Peyer's patch (tissue), 4 donors: ENCODE measurements around the gene B3GALT2. TPM values are rescaled to one million over a fixed set of nuclear protein-coding genes. Genes with fewer than 3 reads are reported as not detected.

ENCODE experiments used
- DNase-seq, 3 donors: peaks; one replicate each; pipeline ENCODE4 v3.0.0-alpha.2; 2017 to 2019
- H3K27ac ChIP-seq, 4 donors: fragments of 200-600 bp; sonication (generic); one replicate each; pipeline ENCODE4 v1.5.1; 2016 to 2019
- H3K27me3 ChIP-seq, 2 donors: fragments of 200-600 bp; sonication (generic); one replicate each; pipeline ENCODE4 v1.5.1; 2019
- H3K36me3 ChIP-seq, 3 donors: fragments of 200-600 bp; sonication (generic); one replicate each; pipeline ENCODE4 v1.5.1; 2016 to 2019
- H3K4me1 ChIP-seq, 4 donors: fragments of 200-600 bp; sonication (generic); one replicate each; pipeline ENCODE4 v1.5.1; 2016 to 2019
- H3K4me3 ChIP-seq, 4 donors: fragments of 200-600 bp; sonication (generic); 1 replicate in 3 of 4; 2 replicates in 1 of 4; pipeline ENCODE4 v1.5.1; 2016 to 2019; ENCODE audit warnings: mild to moderate bottlenecking in 1 of 4
- H3K9me3 ChIP-seq, 4 donors: fragments of 200-600 bp; sonication (generic); one replicate each; pipeline ENCODE4 v1.5.1; 2016 to 2019; ENCODE audit warnings: mild to moderate bottlenecking in 1 of 4
- POLR2A ChIP-seq, 2 donors: fragments of 450-650 bp; IDR thresholded peaks; one replicate each; pipeline ENCODE4 v1.5.1; 2017; ENCODE audit warnings: antibody characterized with exemption in 2 of 2, mild to moderate bottlenecking in 2 of 2, moderate library complexity in 2 of 2
- total RNA-seq, 4 donors: library from RNA; depleted of rRNA; stranded (reverse); fragments of >200 nt; gene quantifications; one replicate each; pipeline ENCODE4 v1.1.0, GENCODE V29; 2016
- TF ChIP-seq, protein P1 (sequence below), 6 experiments: fragments of 450-650 bp in 4 of 6; fragments of 200-600 bp in 2 of 6; sonication (generic) in 1 of 6; IDR thresholded peaks; one replicate each; pipeline ENCODE4 v1.5.1; 2017 to 2019; ENCODE audit warnings: antibody characterized with exemption in 6 of 6, mild to moderate bottlenecking in 3 of 6, moderate library complexity in 1 of 6

Gene B3GALT2
- total RNA-seq, 4 donors from 2014 or later = 1.3 to 3.3 (median 2.6) TPM

DNA sequence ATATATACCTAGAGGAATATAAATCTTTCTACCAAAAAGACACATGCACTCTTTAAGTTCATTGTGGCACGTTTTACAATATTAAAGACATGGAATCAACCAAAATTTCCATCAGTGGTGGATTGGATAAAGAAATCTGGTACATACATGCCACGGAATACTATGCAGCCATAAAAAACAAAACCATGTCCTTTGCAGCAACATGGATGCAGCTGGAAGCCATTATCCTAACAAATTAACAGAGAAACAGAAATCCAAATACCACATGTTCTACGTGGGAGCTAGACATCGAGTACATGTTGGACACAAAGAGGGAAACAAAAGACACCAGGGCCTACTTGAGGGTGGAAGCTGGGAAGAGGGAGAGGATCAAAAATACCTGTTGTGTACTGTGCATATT lies 33.0 kb upstream of the B3GALT2 start:
- peaks cover 0 to 7% (median 0%) of the 10 kb centered on the region in 3 donors for H3K36me3 ChIP-seq
- DNase-seq = no peak
- H3K27me3 ChIP-seq = no peaks in the 10 kb centered on the region
- H3K27ac ChIP-seq = no peak overlapping the region
- no peaks in the 10 kb centered on the region for H3K9me3 ChIP-seq
- H3K4me3 ChIP-seq = no peak overlapping the region
- no peaks in the 10 kb centered on the region for H3K4me1 ChIP-seq
- TF ChIP-seq, protein P1, sequence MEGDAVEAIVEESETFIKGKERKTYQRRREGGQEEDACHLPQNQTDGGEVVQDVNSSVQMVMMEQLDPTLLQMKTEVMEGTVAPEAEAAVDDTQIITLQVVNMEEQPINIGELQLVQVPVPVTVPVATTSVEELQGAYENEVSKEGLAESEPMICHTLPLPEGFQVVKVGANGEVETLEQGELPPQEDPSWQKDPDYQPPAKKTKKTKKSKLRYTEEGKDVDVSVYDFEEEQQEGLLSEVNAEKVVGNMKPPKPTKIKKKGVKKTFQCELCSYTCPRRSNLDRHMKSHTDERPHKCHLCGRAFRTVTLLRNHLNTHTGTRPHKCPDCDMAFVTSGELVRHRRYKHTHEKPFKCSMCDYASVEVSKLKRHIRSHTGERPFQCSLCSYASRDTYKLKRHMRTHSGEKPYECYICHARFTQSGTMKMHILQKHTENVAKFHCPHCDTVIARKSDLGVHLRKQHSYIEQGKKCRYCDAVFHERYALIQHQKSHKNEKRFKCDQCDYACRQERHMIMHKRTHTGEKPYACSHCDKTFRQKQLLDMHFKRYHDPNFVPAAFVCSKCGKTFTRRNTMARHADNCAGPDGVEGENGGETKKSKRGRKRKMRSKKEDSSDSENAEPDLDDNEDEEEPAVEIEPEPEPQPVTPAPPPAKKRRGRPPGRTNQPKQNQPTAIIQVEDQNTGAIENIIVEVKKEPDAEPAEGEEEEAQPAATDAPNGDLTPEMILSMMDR (IDR thresholded peaks at IDR 0.05) = no peak
- no peak for TF ChIP-seq POLR2A (IDR thresholded peaks at IDR 0.05)

DNA sequence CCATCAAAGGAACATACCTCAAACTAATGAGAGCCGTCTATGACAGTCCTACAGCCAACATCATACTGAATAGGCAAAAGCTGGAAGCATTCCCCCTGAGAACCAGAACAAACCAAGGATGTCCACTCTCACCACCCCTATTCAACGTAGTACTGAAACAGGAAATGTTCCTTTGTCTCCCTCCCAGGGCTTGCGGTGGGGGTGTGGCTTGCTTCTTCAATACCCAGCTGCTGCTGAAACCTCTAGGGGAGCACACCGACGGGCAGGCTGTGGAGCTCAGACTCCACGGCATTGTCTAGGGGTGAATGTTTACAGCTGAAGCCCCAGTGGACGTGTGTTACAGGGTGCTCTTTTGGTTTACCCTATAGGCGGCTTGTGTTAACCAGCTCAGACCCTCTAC lies 30.5 kb upstream of the B3GALT2 start:
- Histone ChIP-seq H3K9me3 (no peaks in the 10 kb centered on the region), H3K4me3 (no peak overlapping the region), H3K27ac (no peak overlapping the region), H3K36me3 (peaks cover 0 to 18% (median 0%) of the 10 kb centered on the region in 3 donors), H3K27me3 (no peaks in the 10 kb centered on the region), H3K4me1 (no peaks in the 10 kb centered on the region)
- no peak for DNase-seq
- TF ChIP-seq POLR2A (IDR thresholded peaks at IDR 0.05) = no peak
- TF ChIP-seq, protein P1 (IDR thresholded peaks at IDR 0.05) = no peak

DNA sequence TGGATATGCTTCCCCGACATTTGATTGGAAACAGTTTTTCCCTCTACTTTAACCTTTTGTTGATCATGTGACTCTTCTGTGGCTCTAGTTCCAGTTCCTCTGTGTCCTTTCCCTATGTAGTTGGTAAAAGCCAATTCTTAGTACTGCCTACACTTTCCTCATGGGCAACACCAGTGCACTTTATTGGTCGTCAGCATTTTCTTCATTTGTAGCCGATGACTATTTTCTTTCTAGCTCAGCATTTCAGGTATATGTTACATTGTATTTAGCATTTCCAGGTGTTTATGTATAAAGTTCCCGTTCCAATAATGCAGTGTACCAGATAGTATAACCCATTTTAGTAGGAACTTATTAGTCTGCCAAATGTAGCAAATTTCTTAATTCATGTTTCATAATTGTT lies 27.6 kb upstream of the B3GALT2 start:
- H3K36me3 ChIP-seq = peaks cover 0 to 18% (median 0%) of the 10 kb centered on the region in 3 donors
- TF ChIP-seq, protein P1 (IDR thresholded peaks at IDR 0.05) = no peak
- no peak for TF ChIP-seq POLR2A (IDR thresholded peaks at IDR 0.05)

DNA sequence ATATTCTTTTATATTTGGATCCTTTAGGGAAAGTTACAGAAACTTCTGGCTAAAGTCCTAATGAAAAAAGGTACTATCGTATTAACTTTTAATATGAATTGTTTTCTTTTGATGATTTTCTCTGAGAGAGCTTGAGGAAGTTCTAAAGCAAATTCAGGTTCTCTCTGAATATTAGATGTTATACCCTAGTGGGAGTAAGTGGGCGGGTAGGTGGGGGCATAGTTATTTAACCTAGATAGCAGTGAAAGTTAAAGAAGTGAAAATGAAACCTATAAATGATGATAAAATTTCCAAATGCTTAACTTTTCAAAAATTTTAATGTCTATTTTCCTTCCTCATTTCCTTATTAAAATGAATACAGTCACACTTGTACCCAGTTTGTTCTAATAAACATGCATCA lies 26.2 kb upstream of the B3GALT2 start:
- H3K27ac ChIP-seq = no peak overlapping the region
- H3K9me3 ChIP-seq = no peaks in the 10 kb centered on the region
- H3K27me3 ChIP-seq = no peaks in the 10 kb centered on the region
- no peak for DNase-seq
- TF ChIP-seq POLR2A (IDR thresholded peaks at IDR 0.05) = no peak
- TF ChIP-seq, protein P1 (IDR thresholded peaks at IDR 0.05) = no peak
- no peak overlapping the region for H3K4me3 ChIP-seq
- H3K36me3 ChIP-seq = peaks cover 0 to 19% (median 0%) of the 10 kb centered on the region in 3 donors
- peaks cover 0 to 10% (median 0%) of the 10 kb centered on the region in 4 donors for H3K4me1 ChIP-seq

More for the DNA sequence above, 27.6 kb upstream of the B3GALT2 start:
- Histone ChIP-seq H3K27ac (no peak overlapping the region), H3K9me3 (no peaks in the 10 kb centered on the region), H3K27me3 (no peaks in the 10 kb centered on the region), H3K4me3 (no peak overlapping the region), H3K4me1 (peaks cover 0 to 10% (median 0%) of the 10 kb centered on the region in 4 donors)
- DNase-seq = no peak

DNA sequence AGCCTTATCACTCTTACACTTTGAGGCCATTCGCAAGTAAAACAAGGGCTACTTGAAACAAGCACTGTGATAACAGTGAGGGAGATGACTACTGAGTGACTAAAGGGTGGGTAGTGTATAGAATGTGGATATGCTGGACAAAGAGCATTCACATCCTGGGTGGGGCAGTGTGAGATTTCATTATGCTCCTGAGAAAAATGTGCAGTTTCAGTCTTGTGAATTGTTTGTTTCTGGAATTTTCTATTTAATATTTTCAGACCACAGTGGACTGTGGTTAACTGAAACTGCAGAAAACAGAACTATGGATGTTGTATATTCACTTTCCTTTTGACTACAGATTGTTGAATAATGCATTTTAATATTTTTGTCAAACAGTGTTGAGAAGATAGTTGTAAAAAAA lies 25.1 kb upstream of the B3GALT2 start:
- H3K4me1 ChIP-seq = peaks cover 0 to 10% (median 0%) of the 10 kb centered on the region in 4 donors
- H3K27ac ChIP-seq = no peak overlapping the region
- TF ChIP-seq, protein P1 (IDR thresholded peaks at IDR 0.05) = no peak
- no peak for TF ChIP-seq POLR2A (IDR thresholded peaks at IDR 0.05)

DNA sequence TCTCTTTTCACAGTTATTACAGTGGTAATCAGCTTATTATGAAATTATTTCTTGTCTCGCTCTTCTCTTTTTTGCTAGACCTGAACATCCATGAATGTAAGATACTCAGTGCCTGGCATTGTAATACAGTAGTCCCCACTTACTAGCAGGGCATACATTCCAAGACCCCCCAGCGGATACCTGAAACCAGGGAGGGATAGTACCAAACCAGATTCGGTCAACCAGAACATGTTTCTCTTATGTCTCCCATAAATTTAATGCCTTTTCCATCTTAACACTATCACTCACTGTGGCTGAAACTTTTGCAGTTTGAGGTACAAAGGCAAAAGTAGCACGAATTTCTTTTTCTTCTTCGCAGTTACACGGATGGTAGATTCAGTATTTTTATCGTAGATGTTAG lies 24.6 kb upstream of the B3GALT2 start:
- peaks cover 0 to 28% (median 0%) of the 10 kb centered on the region in 3 donors for H3K36me3 ChIP-seq
- peaks cover 0 to 10% (median 0%) of the 10 kb centered on the region in 4 donors for H3K4me1 ChIP-seq
- no peak for DNase-seq
- no peaks in the 10 kb centered on the region for H3K27me3 ChIP-seq
- H3K27ac ChIP-seq = no peak overlapping the region
- no peak overlapping the region for H3K4me3 ChIP-seq
- TF ChIP-seq, protein P1 (IDR thresholded peaks at IDR 0.05) = no peak
- TF ChIP-seq POLR2A (IDR thresholded peaks at IDR 0.05) = no peak
- peaks cover 0 to 6% (median 0%) of the 10 kb centered on the region in 4 donors for H3K9me3 ChIP-seq

More for the DNA sequence above, 25.1 kb upstream of the B3GALT2 start:
- Histone ChIP-seq H3K36me3 (peaks cover 0 to 23% (median 0%) of the 10 kb centered on the region in 3 donors), H3K27me3 (no peaks in the 10 kb centered on the region), H3K4me3 (no peak overlapping the region), H3K9me3 (peaks cover 0 to 6% (median 0%) of the 10 kb centered on the region in 4 donors)
- DNase-seq = no peak
